ENCODE measurements around the gene SBNO2. TPM values are rescaled to one million over a fixed set of nuclear protein-coding genes. Genes with fewer than 3 reads are reported as not detected.
A peak's percentile ranks its signal among the peaks of the same experiment; 100 is the strongest.
"Not testable (repeated sequence)": the region's sequence is repeated elsewhere in the genome, so short reads cannot be mapped to it uniquely, and the experiment has no call there.

Gene SBNO2
- total RNA-seq, 1 experiment from 2014 or later, result 123 TPM

GRCh38 chr19:1206150-1206863 is 32.2 kb upstream of the SBNO2 start:
- Mint-ChIP-seq H3K27me3 (ENCODE audit: insufficient read depth, unreplicated experiment) (no peaks in the 10 kb centered on the region), H3K4me3 (ENCODE audit: unreplicated experiment) (peak overlapping the region; percentile 91), H3K4me1 (ENCODE audit: insufficient read depth, unreplicated experiment) (peaks cover 15% of the 10 kb centered on the region), H3K36me3 (ENCODE audit: insufficient read depth, unreplicated experiment) (peaks cover 38% of the 10 kb centered on the region), H3K27ac (ENCODE audit: low read depth, unreplicated experiment) (peak overlapping the region; percentile 94), H3K9me3 (ENCODE audit: unreplicated experiment) (no peaks in the 10 kb centered on the region)
- DNase-seq (ENCODE audit: unreplicated experiment), result no peak
- CTCF ChIA-PET, result interaction anchor here (0.8 to 1.0 kb wide), 3 partner anchors 9 to 27 kb away, joined by 3 read pairs; no protein-coding TSS in a partner anchor
- intact Hi-C loops (cut with micrococcal nuclease), result no loop called here
- TF ChIP-seq, protein P1, sequence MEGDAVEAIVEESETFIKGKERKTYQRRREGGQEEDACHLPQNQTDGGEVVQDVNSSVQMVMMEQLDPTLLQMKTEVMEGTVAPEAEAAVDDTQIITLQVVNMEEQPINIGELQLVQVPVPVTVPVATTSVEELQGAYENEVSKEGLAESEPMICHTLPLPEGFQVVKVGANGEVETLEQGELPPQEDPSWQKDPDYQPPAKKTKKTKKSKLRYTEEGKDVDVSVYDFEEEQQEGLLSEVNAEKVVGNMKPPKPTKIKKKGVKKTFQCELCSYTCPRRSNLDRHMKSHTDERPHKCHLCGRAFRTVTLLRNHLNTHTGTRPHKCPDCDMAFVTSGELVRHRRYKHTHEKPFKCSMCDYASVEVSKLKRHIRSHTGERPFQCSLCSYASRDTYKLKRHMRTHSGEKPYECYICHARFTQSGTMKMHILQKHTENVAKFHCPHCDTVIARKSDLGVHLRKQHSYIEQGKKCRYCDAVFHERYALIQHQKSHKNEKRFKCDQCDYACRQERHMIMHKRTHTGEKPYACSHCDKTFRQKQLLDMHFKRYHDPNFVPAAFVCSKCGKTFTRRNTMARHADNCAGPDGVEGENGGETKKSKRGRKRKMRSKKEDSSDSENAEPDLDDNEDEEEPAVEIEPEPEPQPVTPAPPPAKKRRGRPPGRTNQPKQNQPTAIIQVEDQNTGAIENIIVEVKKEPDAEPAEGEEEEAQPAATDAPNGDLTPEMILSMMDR (IDR thresholded peaks at IDR 0.05; ENCODE audit: unreplicated experiment), result no peak
- no TSS peak for BruUV-seq (replicated peaks)
- POLR2A ChIA-PET, result interaction anchor here (0.7 kb wide), 1 partner anchor 266 kb away, joined by 3 read pairs; no protein-coding TSS in a partner anchor

DNA sequence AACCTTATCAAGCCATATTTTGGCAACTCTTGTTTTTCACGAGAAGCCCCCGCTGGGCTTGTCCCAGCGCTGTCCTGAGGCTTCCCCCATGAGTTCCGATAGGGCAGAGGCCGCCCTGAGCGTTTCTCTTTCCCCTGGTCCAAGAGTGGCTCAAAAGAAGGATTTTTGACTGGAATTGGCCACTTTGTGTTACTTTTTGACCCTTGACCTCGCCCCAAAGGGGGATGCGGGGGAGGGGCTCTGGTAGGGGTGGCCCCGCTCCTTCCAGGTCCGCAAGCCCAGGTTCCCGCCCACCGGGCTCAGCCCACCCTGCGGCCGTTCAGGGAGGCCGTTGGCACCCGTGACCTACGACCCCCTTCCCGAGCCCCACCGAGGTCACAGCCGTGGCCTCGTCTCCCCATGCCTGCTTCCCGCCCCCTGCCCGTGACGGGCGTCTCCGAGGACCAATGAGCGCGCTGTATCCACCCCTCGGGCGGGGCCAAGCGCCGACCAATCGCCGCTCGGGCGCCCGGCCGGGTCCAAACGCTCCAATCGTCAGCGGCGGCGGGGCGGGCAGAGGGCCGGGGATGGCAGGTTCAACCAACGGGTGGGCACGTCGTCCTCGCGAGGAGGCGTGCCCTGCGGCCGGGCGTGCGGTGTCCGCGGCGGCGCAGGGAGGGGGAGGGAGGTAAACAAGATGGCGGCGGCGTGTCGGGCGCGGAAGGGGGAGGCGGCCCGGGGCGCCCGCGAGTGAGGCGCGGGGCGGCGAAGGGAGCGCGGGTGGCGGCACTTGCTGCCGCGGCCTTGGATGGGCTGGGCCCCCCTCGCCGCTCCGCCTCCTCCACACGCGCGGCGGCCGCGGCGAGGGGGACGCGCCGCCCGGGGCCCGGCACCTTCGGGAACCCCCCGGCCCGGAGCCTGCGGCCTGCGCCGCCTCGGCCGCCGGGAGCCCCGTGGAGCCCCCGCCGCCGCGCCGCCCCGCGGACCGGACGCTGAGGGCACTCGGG is 31.3 kb upstream of the SBNO2 start, which contains the start of gene STK11:
STK11 (plus strand) TSS at position 665 of the 986 bp plus-strand sequence. CDS start 1,136 bp downstream, outside the sequence.
- H3K36me3 Mint-ChIP-seq (ENCODE audit: insufficient read depth, unreplicated experiment), result peaks cover 31% of the 10 kb centered on the region
- BruUV-seq (replicated peaks), result no TSS peak
- H3K4me3 Mint-ChIP-seq (ENCODE audit: unreplicated experiment), result peak within 1 kb of the TSS; percentile 91
- CTCF ChIA-PET, result interaction anchor here (0.6 to 3.1 kb wide), 3 partner anchors 10 to 29 kb away, joined by 3 to 17 read pairs (median 6); no protein-coding TSS in a partner anchor
- DNase-seq (ENCODE audit: unreplicated experiment), result peak; percentile 98
- H3K4me1 Mint-ChIP-seq (ENCODE audit: insufficient read depth, unreplicated experiment), result peaks cover 15% of the 10 kb centered on the region
- intact Hi-C loops (cut with micrococcal nuclease), result no loop called here
- no peaks in the 10 kb centered on the region for H3K9me3 Mint-ChIP-seq (ENCODE audit: unreplicated experiment)
- POLR2A ChIA-PET, result interaction anchor here (0.7 to 1.4 kb wide), 5 partner anchors 8 to 204 kb away, joined by 3 to 6 read pairs (median 4); no protein-coding TSS in a partner anchor
- H3K27ac Mint-ChIP-seq (ENCODE audit: low read depth, unreplicated experiment), result peak within 1 kb of the TSS; percentile 94
- TF ChIP-seq, protein P1 (IDR thresholded peaks at IDR 0.05; ENCODE audit: unreplicated experiment), result no peak
- H3K27me3 Mint-ChIP-seq (ENCODE audit: insufficient read depth, unreplicated experiment), result no peaks in the 10 kb centered on the region

- H3K9me3 Mint-ChIP-seq (ENCODE audit: unreplicated experiment); H3K27me3 Mint-ChIP-seq (ENCODE audit: insufficient read depth, unreplicated experiment); H3K36me3 Mint-ChIP-seq (ENCODE audit: insufficient read depth, unreplicated experiment); DNase-seq (ENCODE audit: unreplicated experiment); H3K4me3 Mint-ChIP-seq (ENCODE audit: unreplicated experiment); intact Hi-C loops (cut with micrococcal nuclease); H3K27ac Mint-ChIP-seq (ENCODE audit: low read depth, unreplicated experiment); H3K4me1 Mint-ChIP-seq (ENCODE audit: insufficient read depth, unreplicated experiment); POLR2A ChIA-PET; BruUV-seq (replicated peaks): not testable (repeated sequence)
- CTCF ChIA-PET, result interaction anchor here (0.6 kb wide), 2 partner anchors 27 to 430 kb away, joined by 3 to 4 read pairs; no protein-coding TSS in a partner anchor
These were observed 26.5 kb upstream of the SBNO2 start for GRCh38 chr19:1200614-1201013.

DNA sequence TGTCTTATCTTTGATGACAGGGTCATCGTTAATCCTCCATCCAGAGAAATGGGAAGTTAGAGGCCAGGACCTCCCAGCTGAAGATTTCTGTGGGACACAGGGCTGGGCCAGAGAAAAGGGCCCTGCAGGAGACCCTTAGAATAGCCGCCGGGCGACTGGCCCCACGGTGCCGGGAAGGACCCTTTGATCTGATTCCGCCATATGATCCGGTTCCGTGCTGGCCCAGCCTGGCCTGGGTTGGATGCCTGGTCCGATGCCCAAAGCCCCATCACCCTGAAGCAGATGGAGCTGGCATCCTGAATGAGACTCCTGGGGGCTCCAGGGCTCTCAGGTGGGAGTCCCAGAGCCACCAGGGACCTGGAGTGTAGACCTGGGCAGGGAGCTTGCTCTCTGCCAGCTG is 25.5 kb upstream of the SBNO2 start:
- intact Hi-C loops (cut with micrococcal nuclease), result no loop called here
- no TSS peak for BruUV-seq (replicated peaks)
- H3K9me3 Mint-ChIP-seq (ENCODE audit: unreplicated experiment), result no peaks in the 10 kb centered on the region
- peaks cover 10% of the 10 kb centered on the region for H3K4me1 Mint-ChIP-seq (ENCODE audit: insufficient read depth, unreplicated experiment)
- TF ChIP-seq, protein P1 (IDR thresholded peaks at IDR 0.05; ENCODE audit: unreplicated experiment), result no peak
- CTCF ChIA-PET, result interaction anchor here (0.6 to 0.7 kb wide), 3 partner anchors 16 to 161 kb away, joined by 3 to 4 read pairs (median 4); no protein-coding TSS in a partner anchor
- no peaks in the 10 kb centered on the region for H3K36me3 Mint-ChIP-seq (ENCODE audit: insufficient read depth, unreplicated experiment)
- no peak overlapping the region for H3K4me3 Mint-ChIP-seq (ENCODE audit: unreplicated experiment)
- H3K27me3 Mint-ChIP-seq (ENCODE audit: insufficient read depth, unreplicated experiment), result no peaks in the 10 kb centered on the region
- POLR2A ChIA-PET, result no interaction called here
- H3K27ac Mint-ChIP-seq (ENCODE audit: low read depth, unreplicated experiment), result no peak overlapping the region
- no peak for DNase-seq (ENCODE audit: unreplicated experiment)

Measured in MCF 10A (cell line).